Suppressor macrophage (primary cell): ENCODE measurements around the gene SLC25A29.
A peak's percentile ranks its signal among the peaks of the same experiment; 100 is the strongest.
"Not testable (repeated sequence)": the region's sequence is repeated elsewhere in the genome, so short reads cannot be mapped to it uniquely, and the experiment has no call there.

Experiments used
- DNase-seq, 4 experiments: peaks; one replicate each; pipeline ENCODE4 v3.0.0-alpha.2; 2020 to 2022

Gene SLC25A29

DNA sequence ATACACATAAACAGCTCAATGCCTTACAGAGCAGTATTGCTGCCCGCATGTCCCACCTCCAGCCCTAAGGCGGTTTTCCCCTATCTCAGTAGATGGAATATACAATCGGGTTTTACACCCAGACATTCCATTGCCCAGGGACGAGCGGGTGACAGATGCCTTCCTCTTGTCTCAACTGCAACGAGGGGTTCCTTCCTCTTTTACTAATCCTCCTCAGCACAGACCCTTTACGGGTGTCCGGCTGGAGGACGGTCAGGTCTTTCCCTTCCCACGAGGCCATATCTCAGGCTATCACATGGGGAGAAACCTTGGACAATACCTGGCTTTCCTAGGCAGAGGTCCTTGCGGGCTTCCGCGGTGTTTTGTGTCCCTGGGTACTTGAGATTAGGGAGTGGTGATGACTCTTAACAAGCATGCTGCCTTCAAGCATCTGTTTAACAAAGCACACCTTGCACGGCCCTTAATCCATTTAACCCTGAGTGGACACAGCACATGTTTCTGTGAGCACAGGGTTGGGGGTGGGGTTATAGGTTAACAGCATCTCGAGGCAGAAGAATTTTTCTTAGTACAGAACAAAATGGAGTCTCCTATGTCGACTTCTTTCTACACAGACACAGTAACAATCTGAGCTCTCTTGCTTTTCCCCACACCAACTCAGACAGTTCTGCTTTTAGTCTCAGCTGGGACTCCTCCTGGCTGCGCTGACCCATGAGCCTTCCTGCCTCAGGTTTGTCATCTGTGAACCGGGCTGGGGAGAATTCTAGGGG, 6.0 kb upstream of the SLC25A29 start:
- DNase-seq: peak; percentile 51 to 70 (median 64)

DNA sequence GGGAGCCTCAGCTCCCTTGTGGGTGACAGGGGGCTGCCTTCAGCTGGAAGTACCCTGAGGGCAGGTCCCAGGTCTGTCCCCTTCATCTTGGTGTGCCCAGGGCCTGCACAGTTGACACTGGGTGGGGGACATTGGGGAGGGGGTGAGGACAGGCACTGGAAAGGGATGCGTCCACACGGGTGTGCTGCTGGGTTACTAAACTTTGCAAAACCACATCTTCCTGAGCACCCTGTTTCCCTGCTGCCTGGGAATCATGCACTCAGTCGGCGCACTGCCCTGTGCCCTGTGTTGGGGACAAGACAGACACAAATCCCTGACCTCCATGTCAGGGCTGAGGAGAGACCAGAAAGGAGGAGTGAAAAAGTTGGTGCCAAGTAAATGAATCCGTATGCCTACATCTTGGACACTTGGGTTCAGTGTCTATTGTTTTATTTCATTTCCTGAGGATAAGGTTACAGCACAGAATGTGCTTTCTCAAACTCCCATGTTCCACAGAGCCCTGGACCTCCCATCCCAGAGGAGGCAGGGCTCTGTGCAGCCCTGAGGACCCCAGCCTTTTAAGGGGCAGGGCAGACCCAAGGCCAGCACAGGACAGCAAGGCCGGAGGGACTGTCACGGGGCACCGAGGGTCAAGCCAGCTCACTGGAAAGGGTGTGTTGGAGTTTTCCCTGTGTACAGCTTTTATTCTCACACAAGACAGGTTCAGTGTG, 2.9 kb upstream of the SLC25A29 start:
- DNase-seq: no peak

DNA sequence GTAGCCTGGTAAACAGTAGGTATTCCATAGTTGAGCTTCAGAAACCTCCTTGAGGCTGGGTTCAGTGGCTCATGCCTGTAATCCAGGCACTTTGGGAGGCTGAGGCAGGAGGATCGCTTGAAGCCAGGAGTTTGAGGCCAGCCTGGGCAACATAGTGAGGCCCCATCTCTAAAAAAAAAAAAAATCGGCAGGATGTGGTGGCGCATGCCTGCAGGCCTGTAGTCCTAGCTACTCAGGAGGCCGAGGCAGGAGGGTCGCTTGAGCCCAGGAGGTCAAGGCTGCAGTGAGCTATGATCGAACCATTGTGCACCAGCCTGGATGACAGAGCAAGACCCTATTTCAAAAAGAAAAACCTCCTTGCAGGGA, 2.2 kb upstream of the SLC25A29 start:
- not testable (repeated sequence) for DNase-seq

DNA sequence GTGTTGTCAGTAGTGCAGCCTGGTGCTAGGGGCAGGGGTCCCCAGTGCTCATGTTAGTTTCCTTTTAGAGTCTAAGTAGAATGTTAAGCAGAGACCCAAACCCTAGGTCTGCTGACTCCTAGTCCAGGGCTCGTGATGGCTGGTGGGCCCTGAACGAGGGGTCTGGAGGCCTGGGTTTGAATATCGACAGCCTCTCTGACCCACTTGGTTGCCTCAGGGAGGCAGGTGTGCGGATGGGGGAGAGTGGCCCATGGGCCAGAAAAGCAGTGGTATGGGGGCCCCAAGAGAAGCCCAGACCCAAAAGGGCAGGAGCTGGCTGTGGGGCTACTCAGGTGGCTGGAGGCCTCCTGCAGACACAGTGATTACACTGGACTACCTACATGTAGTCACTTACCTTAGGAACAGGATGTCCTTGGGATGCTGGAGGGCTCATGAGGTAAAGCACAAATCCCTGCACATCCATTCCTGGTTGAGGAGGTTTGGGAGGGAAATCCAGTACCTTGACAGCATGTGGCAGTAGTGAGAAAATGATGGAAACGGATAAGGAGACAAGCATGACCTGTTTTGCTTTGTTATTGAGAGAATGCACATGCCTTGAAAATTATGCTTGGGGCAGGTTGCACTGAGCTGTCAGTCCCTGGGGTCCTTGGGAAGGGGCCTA, 1.7 kb upstream of the SLC25A29 start:
- no peak for DNase-seq

DNA sequence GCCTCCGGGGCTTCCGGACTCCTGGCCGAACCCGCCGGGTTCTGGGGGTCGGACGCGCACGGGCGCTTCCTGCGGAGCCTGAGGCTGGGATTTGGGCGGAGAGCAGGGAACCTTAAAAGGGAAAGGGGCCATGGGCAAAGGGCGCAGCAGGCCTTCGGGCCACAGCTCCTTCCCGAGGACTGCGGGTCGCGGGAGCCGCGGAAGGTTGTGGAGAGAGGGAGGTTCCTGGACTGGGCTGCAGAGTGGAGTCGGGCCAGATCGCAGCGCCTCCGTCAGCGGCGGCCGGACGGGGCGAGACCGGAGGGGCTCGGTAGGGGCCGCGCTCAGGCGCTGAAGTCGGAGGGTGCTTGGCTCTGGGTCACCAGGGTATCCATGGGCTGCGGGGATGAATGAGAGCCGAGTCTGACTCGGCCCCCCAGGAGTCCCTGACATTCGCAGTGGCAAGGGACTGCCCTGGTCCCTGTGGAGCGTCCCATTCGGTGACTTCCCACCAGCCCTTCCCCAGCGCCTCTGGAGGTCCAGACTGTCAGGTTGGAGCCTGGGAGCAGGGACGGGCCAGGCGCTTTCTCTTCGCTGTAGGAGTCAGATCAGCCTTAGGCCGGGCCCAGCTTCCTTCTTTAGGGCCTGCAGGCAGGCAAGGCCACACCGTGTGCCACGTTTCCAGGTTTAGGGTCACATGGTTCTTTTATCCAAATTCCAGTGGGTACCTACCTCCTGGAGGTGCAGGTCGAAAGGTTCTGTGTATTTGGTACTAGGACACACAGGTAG, 938 bp upstream of the SLC25A29 start:
- DNase-seq: peak; percentile 31 to 77 (median 56)

DNA sequence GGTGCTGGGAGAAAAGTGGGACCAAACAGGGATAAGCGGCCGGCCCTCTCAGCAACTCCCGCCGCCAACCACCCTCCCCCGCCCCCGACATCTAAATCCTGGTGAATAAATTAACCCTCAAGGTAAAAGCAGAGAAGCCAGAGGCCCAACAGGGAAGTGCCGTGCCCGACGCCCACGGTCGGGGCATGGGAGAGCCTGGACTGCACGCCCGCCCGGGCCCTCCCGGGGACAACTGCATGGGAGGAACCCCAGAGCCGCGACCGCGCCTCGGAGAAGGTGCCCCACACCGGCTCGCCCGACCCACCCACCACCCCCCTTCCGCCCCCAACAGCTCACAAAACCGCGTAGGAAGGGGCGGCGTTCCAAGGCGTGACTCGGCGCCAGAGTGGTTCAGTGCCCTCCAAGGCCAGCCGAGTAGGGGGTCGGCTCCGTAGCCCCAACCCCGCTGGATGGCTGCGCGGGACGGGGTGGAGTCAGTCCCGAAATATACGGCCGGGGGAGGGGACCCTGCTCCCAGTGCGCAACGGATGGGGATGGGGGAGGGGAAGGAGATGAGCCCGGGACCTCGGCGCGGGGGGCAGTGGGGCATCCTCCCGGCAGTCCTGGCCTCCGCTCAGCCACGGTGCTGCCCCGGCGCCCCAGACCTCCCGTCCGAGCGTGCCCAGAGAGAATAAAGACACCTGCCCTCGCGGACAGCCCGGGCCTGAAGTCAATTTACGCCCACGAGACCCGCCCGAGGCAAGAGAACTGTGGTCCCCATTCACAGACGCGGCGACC, 732 bp downstream of the SLC25A29 start:
- DNase-seq: peak; percentile 72 to 91 (median 84)

DNA sequence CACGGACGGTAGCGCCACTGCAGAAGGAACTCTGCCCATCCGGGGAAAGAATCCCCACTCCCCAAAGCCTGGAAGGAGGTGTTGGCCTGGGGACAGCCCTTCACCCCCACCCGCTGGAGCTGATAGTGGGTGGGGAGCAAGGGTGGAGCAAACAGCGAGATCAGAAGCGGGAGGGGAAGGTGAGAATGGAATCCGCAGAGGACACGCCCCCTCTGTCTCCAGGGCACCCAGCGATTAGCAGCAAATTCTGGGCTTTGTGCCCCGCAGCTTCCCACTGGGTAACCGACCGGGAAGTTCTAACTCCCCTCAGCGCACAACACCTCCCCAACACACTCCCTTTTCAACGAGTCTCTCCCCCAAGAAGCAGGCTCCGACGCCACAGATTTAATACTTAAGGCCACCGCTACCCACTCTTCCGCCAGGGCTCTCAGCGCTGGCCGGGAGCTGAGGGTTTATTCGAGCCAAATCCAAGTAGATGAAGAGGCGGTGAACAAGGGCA, 1.4 kb downstream of the SLC25A29 start:
- DNase-seq: peak in 3 of 4 experiments; percentile 24 to 61 (median 36)

DNA sequence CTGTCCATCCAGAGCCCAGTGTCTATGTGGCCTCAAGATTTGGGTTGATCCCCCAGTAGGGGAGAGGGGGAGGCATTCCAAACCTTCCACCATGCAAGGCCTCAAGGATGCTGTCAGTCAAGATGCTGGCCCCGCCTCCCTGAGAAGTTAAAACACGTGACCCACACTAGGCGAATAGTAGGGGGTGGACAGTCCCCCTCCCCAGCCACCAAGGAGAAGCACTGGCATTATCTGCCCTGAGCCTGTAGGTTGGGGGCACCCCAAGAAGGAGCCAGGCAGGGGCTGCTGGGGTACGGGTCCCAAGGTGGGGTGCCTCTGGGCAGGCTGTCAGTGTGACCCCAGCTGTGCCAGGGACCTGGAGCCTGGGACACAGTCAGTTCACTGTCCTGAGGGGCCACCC, 2.3 kb downstream of the SLC25A29 start:
- no peak for DNase-seq

DNA sequence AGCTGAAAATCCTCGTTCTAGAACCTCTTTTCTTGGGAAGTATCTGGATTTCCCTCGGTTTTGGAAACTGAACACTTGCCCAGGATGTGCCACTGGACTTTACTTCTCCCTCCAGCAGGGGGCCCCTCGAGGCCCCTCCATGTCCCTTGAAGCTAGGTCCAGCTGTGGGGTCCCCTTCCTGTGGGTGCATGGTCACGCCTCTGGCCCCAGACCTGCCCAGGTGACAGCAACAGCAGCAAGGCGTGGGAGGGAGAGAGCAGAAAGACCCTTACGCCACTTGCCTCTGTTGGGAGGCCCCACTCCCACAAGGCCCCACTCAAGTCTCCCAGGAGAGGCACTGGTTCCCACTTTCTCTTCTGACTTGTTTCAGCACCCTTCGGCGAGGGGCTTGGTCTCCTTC, 3.1 kb downstream of the SLC25A29 start:
- DNase-seq: peak; percentile 35 to 66 (median 48)

DNA sequence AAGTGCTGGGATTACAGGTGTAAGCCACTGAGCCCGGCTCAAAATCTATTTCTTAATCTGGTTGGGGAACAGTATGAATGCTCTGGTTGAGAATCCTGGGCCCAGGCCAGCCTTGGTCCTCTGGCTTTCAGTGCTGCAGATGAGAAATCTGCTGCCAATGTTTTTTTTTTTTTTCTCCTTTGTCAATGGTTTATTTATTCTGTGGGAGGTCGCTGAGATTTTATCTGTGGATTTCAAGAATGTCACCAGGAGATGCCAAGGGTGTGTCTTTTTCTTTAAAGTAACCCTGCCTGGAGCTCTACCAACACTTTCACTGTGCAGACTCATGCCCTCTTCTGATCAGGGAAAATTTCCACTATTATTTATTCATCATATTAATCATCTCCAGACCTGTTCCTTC, 3.6 kb downstream of the SLC25A29 start:
- no peak for DNase-seq

DNA sequence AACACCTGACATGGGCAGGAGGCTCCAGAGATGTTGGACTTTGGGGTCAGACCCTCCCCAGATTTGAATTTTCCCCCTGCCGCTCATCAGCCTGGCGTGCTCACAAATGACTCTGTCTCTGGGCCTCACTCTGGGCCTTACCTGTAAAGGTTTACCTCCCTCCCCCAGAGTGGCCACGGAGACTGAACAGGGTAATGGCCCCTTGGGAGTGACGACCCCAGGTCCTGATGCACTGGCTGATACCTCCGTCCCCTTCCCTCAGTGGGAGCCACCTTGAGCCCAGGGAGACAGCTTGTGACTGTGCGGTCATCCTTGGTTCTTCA, 7.0 kb downstream of the SLC25A29 start:
- DNase-seq: no peak

DNA sequence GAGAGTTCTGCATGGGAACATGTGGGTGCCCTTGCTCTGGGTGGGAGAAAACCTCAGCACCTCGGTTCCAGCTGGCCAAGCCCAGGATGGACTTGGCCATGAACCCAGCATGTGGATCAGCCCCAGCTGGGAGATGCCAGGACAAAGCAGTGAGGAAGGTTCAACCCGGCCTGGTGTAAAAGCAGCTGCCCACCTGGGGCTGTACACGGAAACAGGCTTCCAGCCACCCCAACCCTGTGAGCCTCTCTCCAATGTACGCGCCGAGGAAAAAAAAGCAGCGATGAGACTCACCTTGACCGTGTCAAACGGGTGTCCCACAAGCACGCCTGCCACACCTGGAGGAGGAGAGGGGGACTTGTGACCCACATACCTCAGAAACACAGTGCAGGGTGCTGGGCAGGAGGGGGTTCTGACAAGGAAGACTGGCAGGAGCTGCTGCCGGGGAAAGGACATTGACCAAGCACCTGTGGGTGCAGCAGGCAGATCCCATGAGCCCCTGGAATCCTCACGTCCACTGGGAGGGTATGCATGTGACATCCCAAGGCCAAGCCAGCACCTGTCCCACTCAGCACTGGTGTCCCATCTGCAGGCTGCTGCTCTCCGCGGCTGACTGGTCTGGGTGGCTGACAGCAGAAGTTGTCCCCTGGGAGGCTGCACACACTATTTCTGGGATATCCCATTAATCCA, 7.5 kb downstream of the SLC25A29 start:
- no peak for DNase-seq

DNA sequence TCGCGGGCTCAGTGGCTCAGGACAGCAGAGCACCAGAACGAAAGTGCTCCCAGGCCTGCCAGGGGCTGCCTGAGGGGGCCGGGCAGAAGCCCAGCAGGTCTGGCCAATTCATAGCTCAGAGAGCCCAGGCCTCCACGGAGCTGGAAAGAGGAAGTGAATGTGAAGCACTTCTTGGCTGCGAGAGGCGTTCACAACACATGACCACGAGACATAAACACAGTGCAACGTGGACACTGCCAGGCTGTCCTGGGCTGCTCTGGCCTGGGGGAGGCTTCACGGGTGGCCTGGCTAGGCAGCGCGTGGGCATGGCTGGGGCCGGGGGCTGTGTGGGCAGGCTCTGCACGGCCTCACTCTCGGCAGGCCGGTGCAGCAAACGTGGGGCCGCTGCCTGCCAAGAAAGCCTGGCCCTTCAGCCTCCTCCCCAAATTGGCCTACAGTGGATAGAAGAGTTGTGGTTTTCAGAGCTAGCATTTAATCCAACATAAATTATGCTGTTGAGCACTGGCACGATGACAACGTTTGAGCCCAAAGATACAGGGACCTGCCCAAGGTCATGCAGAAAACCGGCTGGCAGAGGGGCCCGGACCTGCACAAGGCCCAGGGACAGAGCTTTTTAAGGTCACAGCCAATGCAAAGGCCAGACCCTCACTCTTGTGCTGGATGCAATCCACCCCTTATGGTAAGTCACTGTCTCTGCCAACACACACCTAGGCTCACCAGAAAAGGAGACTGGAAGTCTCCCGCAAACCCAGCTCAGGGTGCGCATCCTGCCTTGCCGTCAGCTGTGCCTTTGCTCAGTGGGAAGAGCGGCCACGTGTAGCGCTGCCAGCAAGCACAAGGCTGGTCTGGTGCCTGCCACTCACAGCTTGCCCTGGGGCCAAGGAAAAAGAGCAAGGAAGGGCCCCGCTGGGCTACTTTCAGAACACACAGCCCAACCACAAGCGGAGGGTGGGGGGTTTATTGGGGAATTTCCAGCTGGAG, 8.6 kb downstream of the SLC25A29 start:
- peak; percentile 84 to 93 (median 91) for DNase-seq

DNA sequence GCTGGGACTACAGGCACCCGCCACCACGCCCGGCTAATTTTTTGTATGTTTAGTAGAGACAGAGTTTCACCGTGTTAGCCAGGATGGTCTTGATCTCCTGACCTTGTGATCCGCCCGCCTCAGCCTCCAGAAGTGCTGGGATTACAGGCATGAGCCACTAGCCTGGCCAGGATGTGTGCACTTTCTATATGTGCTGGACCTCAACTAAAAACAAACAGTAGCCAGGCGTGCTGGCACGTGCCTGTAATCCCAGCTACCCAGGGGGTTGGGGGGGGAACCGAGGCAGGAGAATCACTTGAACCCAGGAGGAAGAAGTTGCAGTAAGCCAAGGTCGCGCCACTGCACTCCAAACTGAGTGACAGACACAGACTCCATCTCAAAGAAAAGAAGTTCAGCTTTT, 9.5 kb downstream of the SLC25A29 start:
- not testable (repeated sequence) for DNase-seq

DNA sequence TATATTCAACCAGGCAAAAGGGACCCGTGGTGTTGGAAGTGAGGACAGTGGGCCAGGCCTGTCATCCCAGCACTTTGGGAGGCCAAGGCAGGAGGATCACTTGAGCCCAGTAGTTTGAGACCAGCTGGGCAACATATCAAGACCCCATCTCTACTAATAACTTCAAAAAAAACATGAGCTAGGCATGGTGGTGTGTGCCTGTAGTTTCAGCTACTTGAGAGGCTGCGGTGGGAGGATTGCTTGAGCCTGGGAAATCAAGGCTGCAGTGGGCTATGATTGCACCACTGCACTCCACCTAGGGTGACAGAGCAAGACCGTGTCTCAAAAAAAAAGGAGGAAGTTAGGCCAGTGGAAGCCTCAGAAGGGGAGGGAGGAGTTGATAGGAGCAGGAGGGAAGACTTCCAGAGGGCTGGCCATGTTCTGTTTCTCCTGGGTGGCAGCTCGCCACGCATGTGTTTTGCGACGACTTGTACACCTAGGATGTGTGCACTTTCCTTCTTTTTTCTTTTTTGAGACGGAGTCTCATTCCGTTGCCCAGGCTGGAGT, 10.1 kb downstream of the SLC25A29 start:
- peak; percentile 22 to 75 (median 66) for DNase-seq

DNA sequence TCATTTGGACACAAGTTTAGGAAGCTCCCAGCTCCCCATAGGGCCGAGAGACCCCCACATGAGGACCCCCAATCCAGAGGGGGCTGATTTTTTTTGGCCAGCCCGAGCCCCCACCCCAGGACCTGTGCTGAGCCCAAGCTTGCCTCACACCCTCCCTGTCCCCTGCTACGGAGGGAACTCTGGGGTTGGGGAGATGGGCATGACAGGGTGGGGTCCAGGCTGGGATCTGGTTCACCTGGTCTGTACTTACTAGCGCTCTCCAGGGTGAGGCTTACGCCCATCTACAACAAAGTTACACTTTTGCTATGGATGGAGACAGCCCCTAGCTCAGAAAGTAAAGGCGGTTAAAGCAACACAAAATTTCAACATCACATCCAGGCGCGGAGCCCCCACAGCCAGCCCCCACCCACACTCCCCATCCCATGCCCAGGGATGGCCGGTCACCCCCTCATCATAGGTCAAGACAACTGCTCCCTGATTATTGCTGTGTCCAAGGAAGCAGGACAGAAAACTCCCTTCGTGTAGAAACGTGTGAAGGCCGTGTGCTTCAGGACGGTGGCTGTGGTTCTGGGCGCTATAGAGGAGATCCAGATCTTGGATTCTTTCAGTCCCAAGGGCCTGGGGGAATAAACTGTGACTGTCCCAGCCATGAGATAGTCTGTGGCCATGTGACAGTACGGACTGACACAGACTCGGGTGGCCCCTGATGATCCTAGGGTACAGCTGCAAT, 10.7 kb downstream of the SLC25A29 start:
- no peak for DNase-seq

DNA sequence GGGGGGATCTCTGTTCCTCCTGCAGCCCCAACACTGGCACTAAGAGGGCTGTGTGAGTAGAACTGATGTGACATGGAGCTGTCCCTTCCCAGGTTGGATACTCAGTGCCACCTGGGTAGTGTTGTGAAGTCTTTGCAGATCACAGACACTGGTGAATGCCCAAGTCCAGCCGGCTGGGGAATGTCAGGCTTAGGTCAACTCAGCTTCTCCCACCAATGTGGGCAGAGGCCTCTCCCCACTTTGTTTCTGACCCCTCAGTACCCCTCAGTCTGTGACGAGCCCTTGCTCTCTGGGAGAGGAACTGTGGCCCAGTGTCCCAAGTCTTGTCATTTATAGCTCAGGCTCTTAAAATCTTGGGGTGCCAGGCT, 11.3 kb downstream of the SLC25A29 start:
- DNase-seq: no peak

DNA sequence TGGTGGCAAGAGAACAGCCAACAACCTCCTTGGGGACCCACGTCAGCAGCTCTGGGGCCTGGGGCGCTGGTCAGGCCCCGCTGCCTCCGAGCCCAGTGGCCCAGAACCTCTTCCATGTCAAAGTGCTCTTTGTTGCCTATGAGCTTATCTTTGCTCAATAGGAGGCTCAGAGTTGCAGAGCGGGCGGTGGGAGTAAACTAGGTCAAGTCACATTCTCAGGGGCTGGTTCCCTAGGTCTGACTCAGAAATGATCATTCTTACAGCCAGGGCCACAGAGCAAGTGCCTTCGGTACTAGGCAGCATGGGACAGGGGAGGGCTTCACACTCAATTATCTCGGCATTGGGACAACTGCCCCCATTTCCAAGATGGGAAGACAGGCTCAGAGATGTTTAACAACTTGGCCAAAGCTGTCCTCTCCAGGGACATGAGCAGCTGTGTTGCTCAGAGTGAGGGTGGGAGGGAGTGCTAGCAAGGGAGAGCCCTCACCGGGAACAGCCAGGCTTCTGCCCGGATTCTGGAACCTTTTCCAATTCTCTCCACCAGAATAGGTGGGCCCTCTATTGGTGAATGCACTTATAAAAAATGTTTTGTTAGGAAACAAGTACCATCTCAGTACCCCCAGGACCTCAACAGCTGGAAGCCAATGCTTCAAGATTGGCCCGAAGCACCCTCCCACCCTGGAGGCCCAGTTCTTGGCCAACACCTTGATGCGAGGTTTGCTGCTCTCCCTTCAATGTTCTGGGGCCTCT, 11.9 kb downstream of the SLC25A29 start:
- DNase-seq: no peak
